Gastroesophageal sphincter (tissue), 4 donors: ENCODE measurements around the gene KDSR. TPM values are rescaled to one million over a fixed set of nuclear protein-coding genes. Genes with fewer than 3 reads are reported as not detected.
A peak's percentile ranks its signal among the peaks of the same experiment; 100 is the strongest.

Experiments
- ATAC-seq: fragments of 150-250 bp; one replicate; pipeline ENCODE4 v1.9.1; 2016; ENCODE audit warnings: mild to moderate bottlenecking, moderate library complexity
- H3K27ac ChIP-seq, 4 donors: fragments of 200-600 bp; sonication (generic) in 3 of 4; 1 replicate in 3 of 4; 2 replicates in 1 of 4; pipeline ENCODE4 v1.5.1; 2016 to 2019
- H3K27me3 ChIP-seq: fragments of 200-600 bp; sonication (generic); one replicate; pipeline ENCODE4 v1.5.1; 2019
- H3K36me3 ChIP-seq, 2 donors: fragments of 200-600 bp; sonication (generic); one replicate each; pipeline ENCODE4 v1.5.1; 2019; ENCODE audit warnings: control low read depth in 1 of 2
- H3K4me1 ChIP-seq, 3 donors: fragments of 200-600 bp; sonication (generic); 1 replicate in 2 of 3; 2 replicates in 1 of 3; pipeline ENCODE4 v1.5.1; 2016 to 2019; ENCODE audit warnings: control low read depth in 2 of 3
- H3K4me3 ChIP-seq, 2 donors: fragments of 200-600 bp; sonication (generic); one replicate each; pipeline ENCODE4 v1.5.1; 2019; ENCODE audit warnings: mild to moderate bottlenecking in 1 of 2, moderate library complexity in 1 of 2
- H3K9me3 ChIP-seq, 3 donors: fragments of 200-600 bp; sonication (generic); one replicate each; pipeline ENCODE4 v1.5.1; 2017 to 2019; ENCODE audit warnings: control low read depth in 2 of 3
- CTCF ChIP-seq, 4 experiments: fragments of 200-600 bp in 2 of 4; fragments of 450-650 bp in 2 of 4; sonication (generic) in 1 of 4; IDR thresholded peaks; one replicate each; pipeline ENCODE4 v1.5.1; 2017 to 2019; ENCODE audit warnings: antibody characterized with exemption in 4 of 4, mild to moderate bottlenecking in 2 of 4, moderate library complexity in 2 of 4
- EP300 ChIP-seq: sonication (generic); formaldehyde crosslinking; IDR thresholded peaks from one replicate; pipeline ENCODE4 v1.6.1; 2017; ENCODE audit warnings: antibody characterized with exemption, mild to moderate bottlenecking
- POLR2A ChIP-seq, 2 donors: fragments of 450-650 bp; IDR thresholded peaks; one replicate each; pipeline ENCODE4 v1.6.1; 2017; ENCODE audit warnings: antibody characterized with exemption in 2 of 2, mild to moderate bottlenecking in 2 of 2, moderate library complexity in 1 of 2
- POLR2AphosphoS5 ChIP-seq: sonication (generic); formaldehyde crosslinking; IDR thresholded peaks from one replicate; pipeline ENCODE4 v1.6.1; 2017; ENCODE audit warnings: antibody characterized with exemption
- WGBS, 2 donors: methylation state at CpG; one replicate each; pipeline ENCODE4 v1.1.5; 2018; ENCODE audit warnings: low coverage in 1 of 2; 5-methylcytosine and 5-hydroxymethylcytosine counted together
- total RNA-seq, 4 donors: library from RNA; depleted of rRNA; stranded (reverse); fragments of >200 nt; gene quantifications; one replicate each; pipeline ENCODE4 v1.1.0, GENCODE V29; 2016

Gene KDSR
- total RNA-seq, 4 donors from 2014 or later, result 36.9 to 67.3 (median 51.2) TPM

GRCh38 chr18:63377275-63377980 is 10.4 kb upstream of the KDSR start:
- 68 to 69% methylated on average over 2 of the region's 2 CpGs for WGBS, 2 donors
- Histone ChIP-seq H3K36me3 (no peaks in the 10 kb centered on the region), H3K27ac (no peak overlapping the region), H3K4me1 (no peaks in the 10 kb centered on the region), H3K4me3 (no peak overlapping the region), H3K9me3 (peaks cover 0 to 12% (median 0%) of the 10 kb centered on the region in 3 donors), H3K27me3 (no peaks in the 10 kb centered on the region)
- TF ChIP-seq CTCF (IDR thresholded peaks at IDR 0.05) (no peak), POLR2A (IDR thresholded peaks at IDR 0.05) (no peak), POLR2AphosphoS5 (no peak), EP300 (no peak)
- ATAC-seq, result no peak

- TF ChIP-seq POLR2A (IDR thresholded peaks at IDR 0.05) (no peak), EP300 (no peak), POLR2AphosphoS5 (no peak), CTCF (IDR thresholded peaks at IDR 0.05) (no peak)
- WGBS, 2 donors, result 90% methylated on average over 2 of the region's 2 CpGs; no CpG with 5 or more reads in 1 of the 2 donors
- H3K4me3 ChIP-seq, result no peak overlapping the region
- ATAC-seq, result no peak
- no peaks in the 10 kb centered on the region for H3K4me1 ChIP-seq
- H3K27ac ChIP-seq, result no peak overlapping the region
- H3K36me3 ChIP-seq, result no peaks in the 10 kb centered on the region
- H3K9me3 ChIP-seq, result peaks cover 0 to 12% (median 0%) of the 10 kb centered on the region in 3 donors
- no peaks in the 10 kb centered on the region for H3K27me3 ChIP-seq
Measured at GRCh38 chr18:63376538-63376937, 9.5 kb upstream of the KDSR start.

- peaks cover 0 to 12% (median 0%) of the 10 kb centered on the region in 3 donors for H3K9me3 ChIP-seq
- no peaks in the 10 kb centered on the region for H3K27me3 ChIP-seq
- no peak overlapping the region for H3K4me3 ChIP-seq
- WGBS, 2 donors, result 14 to 21% methylated on average over 1 of the region's 1 CpG
- no peak overlapping the region for H3K27ac ChIP-seq
- TF ChIP-seq POLR2AphosphoS5 (no peak), CTCF (IDR thresholded peaks at IDR 0.05) (no peak), EP300 (no peak), POLR2A (IDR thresholded peaks at IDR 0.05) (no peak)
- no peak for ATAC-seq
- no peaks in the 10 kb centered on the region for H3K4me1 ChIP-seq
- no peaks in the 10 kb centered on the region for H3K36me3 ChIP-seq
Measured at GRCh38 chr18:63374540-63374939, 7.5 kb upstream of the KDSR start.

GRCh38 chr18:63373161-63373560 is 6.2 kb upstream of the KDSR start:
- 88% methylated on average over 1 of the region's 1 CpG; no CpG with 5 or more reads in 1 of the 2 donors for WGBS, 2 donors
- no peaks in the 10 kb centered on the region for H3K27me3 ChIP-seq
- H3K4me3 ChIP-seq, result no peak overlapping the region
- no peak overlapping the region for H3K27ac ChIP-seq
- H3K4me1 ChIP-seq, result peaks cover 0 to 6% (median 0%) of the 10 kb centered on the region in 3 donors
- H3K9me3 ChIP-seq, result peaks cover 0 to 12% (median 0%) of the 10 kb centered on the region in 3 donors
- TF ChIP-seq EP300 (no peak), POLR2A (IDR thresholded peaks at IDR 0.05) (no peak), POLR2AphosphoS5 (no peak), CTCF (IDR thresholded peaks at IDR 0.05) (no peak)
- no peaks in the 10 kb centered on the region for H3K36me3 ChIP-seq
- ATAC-seq, result no peak

- TF ChIP-seq EP300 (no peak), POLR2AphosphoS5 (no peak), CTCF (IDR thresholded peaks at IDR 0.05) (no peak), POLR2A (IDR thresholded peaks at IDR 0.05) (no peak)
- peak overlapping the region in 1 of 2 donors; percentile 98 for H3K4me3 ChIP-seq
- no peak for ATAC-seq
- no peaks in the 10 kb centered on the region for H3K27me3 ChIP-seq
- H3K4me1 ChIP-seq, result peaks cover 0 to 34% (median 9%) of the 10 kb centered on the region in 3 donors
- H3K9me3 ChIP-seq, result no peaks in the 10 kb centered on the region
- 62 to 74% methylated on average over 4 of the region's 4 CpGs for WGBS, 2 donors
- H3K27ac ChIP-seq, result no peak overlapping the region
- H3K36me3 ChIP-seq, result no peaks in the 10 kb centered on the region
Measured at GRCh38 chr18:63368611-63369010, 1.6 kb upstream of the KDSR start.
